Panc1 (cell line): ENCODE measurements around the gene KCNA3.

Experiments used
- POLR2AphosphoS5 ChIP-seq: IDR thresholded peaks from 2 replicates; pipeline ENCODE4 v1.6.1; 2012; ENCODE audit warnings: mild to moderate bottlenecking, low read depth, low read length, moderate library complexity
- TCF7L2 ChIP-seq: IDR thresholded peaks from 2 replicates; pipeline ENCODE4 v1.6.1; 2011; ENCODE audit warnings: mild to moderate bottlenecking, low read depth, low read length, inconsistent platforms
- TF ChIP-seq, protein P1 (sequence below): fragments of 450-650 bp; IDR thresholded peaks from 2 replicates; pipeline ENCODE4 v1.5.1; 2017; ENCODE audit warnings: mild to moderate bottlenecking
- TF ChIP-seq, protein P2 (sequence below), 2 experiments: IDR thresholded peaks; 2 replicates each; pipeline ENCODE4 v1.6.1; 2011 to 2012; ENCODE audit warnings: low read depth in 2 of 2, control low read depth in 1 of 2, low read length in 1 of 2, mild to moderate bottlenecking in 1 of 2, moderate library complexity in 1 of 2; ENCODE audit not compliant: insufficient read depth in 1 of 2

DNA sequence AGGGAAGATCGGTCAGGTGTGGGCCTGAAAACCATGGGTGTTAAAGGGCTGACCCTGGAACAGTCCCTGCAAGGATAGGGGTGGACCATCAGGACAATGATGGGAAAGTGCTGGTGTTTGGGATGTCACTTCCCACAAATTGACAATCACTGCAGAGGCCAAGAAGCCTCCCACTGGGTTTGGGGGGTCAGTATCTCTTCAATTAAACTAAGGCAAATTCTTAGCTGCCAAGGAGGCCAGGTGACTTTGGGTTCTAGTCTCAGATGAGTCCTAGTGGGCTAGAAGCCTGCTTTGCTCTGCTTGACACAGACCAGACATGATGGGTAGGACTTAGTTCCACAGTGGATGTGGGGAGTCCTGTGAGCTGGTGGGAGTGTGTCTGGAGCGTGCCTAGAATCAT is 39.3 kb downstream of the KCNA3 start:
- TF ChIP-seq, protein P1, sequence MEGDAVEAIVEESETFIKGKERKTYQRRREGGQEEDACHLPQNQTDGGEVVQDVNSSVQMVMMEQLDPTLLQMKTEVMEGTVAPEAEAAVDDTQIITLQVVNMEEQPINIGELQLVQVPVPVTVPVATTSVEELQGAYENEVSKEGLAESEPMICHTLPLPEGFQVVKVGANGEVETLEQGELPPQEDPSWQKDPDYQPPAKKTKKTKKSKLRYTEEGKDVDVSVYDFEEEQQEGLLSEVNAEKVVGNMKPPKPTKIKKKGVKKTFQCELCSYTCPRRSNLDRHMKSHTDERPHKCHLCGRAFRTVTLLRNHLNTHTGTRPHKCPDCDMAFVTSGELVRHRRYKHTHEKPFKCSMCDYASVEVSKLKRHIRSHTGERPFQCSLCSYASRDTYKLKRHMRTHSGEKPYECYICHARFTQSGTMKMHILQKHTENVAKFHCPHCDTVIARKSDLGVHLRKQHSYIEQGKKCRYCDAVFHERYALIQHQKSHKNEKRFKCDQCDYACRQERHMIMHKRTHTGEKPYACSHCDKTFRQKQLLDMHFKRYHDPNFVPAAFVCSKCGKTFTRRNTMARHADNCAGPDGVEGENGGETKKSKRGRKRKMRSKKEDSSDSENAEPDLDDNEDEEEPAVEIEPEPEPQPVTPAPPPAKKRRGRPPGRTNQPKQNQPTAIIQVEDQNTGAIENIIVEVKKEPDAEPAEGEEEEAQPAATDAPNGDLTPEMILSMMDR = no peak
- TF ChIP-seq POLR2AphosphoS5 (no peak), TCF7L2 (no peak)
- TF ChIP-seq, protein P2, sequence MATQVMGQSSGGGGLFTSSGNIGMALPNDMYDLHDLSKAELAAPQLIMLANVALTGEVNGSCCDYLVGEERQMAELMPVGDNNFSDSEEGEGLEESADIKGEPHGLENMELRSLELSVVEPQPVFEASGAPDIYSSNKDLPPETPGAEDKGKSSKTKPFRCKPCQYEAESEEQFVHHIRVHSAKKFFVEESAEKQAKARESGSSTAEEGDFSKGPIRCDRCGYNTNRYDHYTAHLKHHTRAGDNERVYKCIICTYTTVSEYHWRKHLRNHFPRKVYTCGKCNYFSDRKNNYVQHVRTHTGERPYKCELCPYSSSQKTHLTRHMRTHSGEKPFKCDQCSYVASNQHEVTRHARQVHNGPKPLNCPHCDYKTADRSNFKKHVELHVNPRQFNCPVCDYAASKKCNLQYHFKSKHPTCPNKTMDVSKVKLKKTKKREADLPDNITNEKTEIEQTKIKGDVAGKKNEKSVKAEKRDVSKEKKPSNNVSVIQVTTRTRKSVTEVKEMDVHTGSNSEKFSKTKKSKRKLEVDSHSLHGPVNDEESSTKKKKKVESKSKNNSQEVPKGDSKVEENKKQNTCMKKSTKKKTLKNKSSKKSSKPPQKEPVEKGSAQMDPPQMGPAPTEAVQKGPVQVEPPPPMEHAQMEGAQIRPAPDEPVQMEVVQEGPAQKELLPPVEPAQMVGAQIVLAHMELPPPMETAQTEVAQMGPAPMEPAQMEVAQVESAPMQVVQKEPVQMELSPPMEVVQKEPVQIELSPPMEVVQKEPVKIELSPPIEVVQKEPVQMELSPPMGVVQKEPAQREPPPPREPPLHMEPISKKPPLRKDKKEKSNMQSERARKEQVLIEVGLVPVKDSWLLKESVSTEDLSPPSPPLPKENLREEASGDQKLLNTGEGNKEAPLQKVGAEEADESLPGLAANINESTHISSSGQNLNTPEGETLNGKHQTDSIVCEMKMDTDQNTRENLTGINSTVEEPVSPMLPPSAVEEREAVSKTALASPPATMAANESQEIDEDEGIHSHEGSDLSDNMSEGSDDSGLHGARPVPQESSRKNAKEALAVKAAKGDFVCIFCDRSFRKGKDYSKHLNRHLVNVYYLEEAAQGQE (IDR thresholded peaks at IDR 0.05; ENCODE audit: insufficient read depth in 1 of 2, low read depth in 2 of 2, low read length in 1 of 2) = no peak
